Measurements from ENCODE around the gene ADAM12.
"Not testable (repeated sequence)": the region's sequence is repeated elsewhere in the genome, so short reads cannot be mapped to it uniquely, and the experiment has no call there.

ADAM12 gene

GRCh38 chr10:126064512-126064911, 323.8 kb downstream of the ADAM12 start:
- DNase-seq: no peak

- DNase-seq: no peak
Measured at GRCh38 chr10:126063353-126063791, 324.9 kb downstream of the ADAM12 start.

GRCh38 chr10:126062131-126063032, 325.9 kb downstream of the ADAM12 start:
- DNase-seq: peak in 51 of 58 donors; percentile 10 to 87 (median 62)

- no peak for DNase-seq
Measured at GRCh38 chr10:126061526-126061925, 326.8 kb downstream of the ADAM12 start.

- DNase-seq: no peak
Measured at GRCh38 chr10:126060261-126060931, 327.9 kb downstream of the ADAM12 start.

GRCh38 chr10:126059076-126059826, 329.0 kb downstream of the ADAM12 start:
- DNase-seq: no peak

GRCh38 chr10:126058507-126058906, 329.8 kb downstream of the ADAM12 start:
- DNase-seq: no peak

- DNase-seq: no peak
Measured at GRCh38 chr10:126058104-126058503, 330.2 kb downstream of the ADAM12 start.

GRCh38 chr10:126057494-126057893, 330.8 kb downstream of the ADAM12 start:
- DNase-seq: no peak

- DNase-seq: peak in 1 of 58 donors; percentile 28
Measured at GRCh38 chr10:126054191-126054590, 334.1 kb downstream of the ADAM12 start.

- no peak for DNase-seq
Measured at GRCh38 chr10:126052171-126052570, 336.1 kb downstream of the ADAM12 start.

- peak in 3 of 58 donors; percentile 5 to 22 (median 7) for DNase-seq
Measured at GRCh38 chr10:126049759-126050700, 338.2 kb downstream of the ADAM12 start.

- DNase-seq: not testable (repeated sequence)
Measured at GRCh38 chr10:126047749-126048148, 340.5 kb downstream of the ADAM12 start.

GRCh38 chr10:126046831-126047230, 341.4 kb downstream of the ADAM12 start:
- no peak for DNase-seq

- DNase-seq: no peak
Measured at GRCh38 chr10:126045861-126046260, 342.4 kb downstream of the ADAM12 start.

GRCh38 chr10:126043389-126043788, 344.9 kb downstream of the ADAM12 start:
- DNase-seq: no peak

GRCh38 chr10:126042906-126043305, 345.4 kb downstream of the ADAM12 start:
- no peak for DNase-seq

GRCh38 chr10:126042354-126042753, 345.9 kb downstream of the ADAM12 start:
- DNase-seq: no peak

GRCh38 chr10:126041804-126042231, 346.5 kb downstream of the ADAM12 start:
- DNase-seq: peak in 45 of 58 donors; percentile 5 to 75 (median 31)

GRCh38 chr10:126041117-126041516, 347.2 kb downstream of the ADAM12 start:
- no peak for DNase-seq
